BLaER1 (cell line): ENCODE measurements around the gene MIOX.

Experiments used
- H3K27ac ChIP-seq: shearing (Covaris generic); formaldehyde crosslinking; 2 replicates; pipeline ENCODE4 v1.8.1; 2022
- H3K27me3 ChIP-seq: shearing (Covaris generic); formaldehyde crosslinking; 2 replicates; pipeline ENCODE4 v1.8.1; 2022
- H3K36me3 ChIP-seq: shearing (Covaris generic); formaldehyde crosslinking; 2 replicates; pipeline ENCODE4 v1.8.1; 2022
- H3K4me1 ChIP-seq: shearing (Covaris generic); formaldehyde crosslinking; 2 replicates; pipeline ENCODE4 v1.8.1; 2022
- H3K4me2 ChIP-seq: shearing (Covaris generic); formaldehyde crosslinking; 2 replicates; pipeline ENCODE4 v1.8.1; 2022
- H3K4me3 ChIP-seq: shearing (Covaris generic); formaldehyde crosslinking; 2 replicates; pipeline ENCODE4 v1.8.1; 2022
- H3K9ac ChIP-seq: shearing (Covaris generic); formaldehyde crosslinking; 2 replicates; pipeline ENCODE4 v1.8.1; 2022
- H3K9me3 ChIP-seq: shearing (Covaris generic); formaldehyde crosslinking; 2 replicates; pipeline ENCODE4 v1.8.1; 2022
- H4K20me1 ChIP-seq: shearing (Covaris generic); formaldehyde crosslinking; 2 replicates; pipeline ENCODE4 v1.8.1; 2022
- Cebpa-rat ChIP-seq: shearing (Covaris generic); IDR thresholded peaks from 2 replicates; pipeline ENCODE4 v1.8.1; 2022

MIOX gene

DNA sequence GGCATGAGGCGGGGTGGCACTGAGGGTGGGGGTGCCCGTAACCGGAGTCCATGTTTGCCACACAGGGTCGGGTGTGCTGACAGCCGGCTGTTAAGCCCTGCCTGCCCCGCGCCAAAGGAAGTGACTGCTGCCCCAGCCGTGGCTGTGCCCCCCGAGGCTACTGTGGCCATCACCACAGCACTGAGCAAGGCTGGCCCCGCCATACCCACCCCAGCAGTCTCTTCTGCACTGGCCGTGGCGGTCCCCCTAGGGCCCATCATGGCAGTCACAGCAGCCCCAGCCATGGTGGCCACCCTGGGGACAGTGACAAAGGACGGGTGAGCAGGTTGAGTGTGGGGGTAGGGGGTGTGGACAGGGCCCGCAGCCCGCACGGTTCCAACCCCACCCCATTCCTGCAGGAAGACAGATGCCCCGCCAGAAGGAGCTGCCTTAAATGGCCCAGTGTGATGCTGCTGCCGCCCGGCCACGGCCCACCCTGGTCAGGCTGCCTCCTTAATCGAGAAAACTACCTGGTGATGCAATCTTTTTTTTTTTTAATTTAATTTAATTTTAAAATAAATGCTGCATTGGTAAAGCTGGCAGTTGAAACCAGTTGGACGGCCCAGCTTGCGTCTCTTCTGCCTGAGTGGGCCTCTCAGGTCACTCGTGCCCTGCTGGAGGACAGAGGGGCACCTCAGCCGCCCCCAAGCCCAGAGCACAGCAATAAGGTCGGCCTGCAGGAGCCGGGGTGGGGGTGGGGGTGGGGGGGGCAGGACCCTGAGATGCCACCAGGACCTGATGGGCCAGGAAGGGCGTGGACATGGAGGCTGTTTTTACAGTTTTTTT, 42.6 kb upstream of the MIOX start:
- peaks cover 90% of the 10 kb centered on the region for H3K4me1 ChIP-seq
- H3K4me3 ChIP-seq, result no peak overlapping the region
- H3K27ac ChIP-seq, result peak overlapping the region; percentile 85
- H3K36me3 ChIP-seq, result peaks cover 72% of the 10 kb centered on the region
- peaks cover 19% of the 10 kb centered on the region for H4K20me1 ChIP-seq
- H3K9me3 ChIP-seq, result no peaks in the 10 kb centered on the region
- 0 out of 2 replicates have a peak, but pooled peaks have one; percentile 45 for TF ChIP-seq Cebpa-rat
- H3K4me2 ChIP-seq, result peak overlapping the region; percentile 96
- no peaks in the 10 kb centered on the region for H3K27me3 ChIP-seq
- H3K9ac ChIP-seq, result peak overlapping the region; percentile 15; the same call in 1 of the 2 replicates

GRCh38 chr22:50444663-50445062, 42.0 kb upstream of the MIOX start:
- TF ChIP-seq Cebpa-rat, result no peak
- H3K36me3 ChIP-seq, result peaks cover 68% of the 10 kb centered on the region

DNA sequence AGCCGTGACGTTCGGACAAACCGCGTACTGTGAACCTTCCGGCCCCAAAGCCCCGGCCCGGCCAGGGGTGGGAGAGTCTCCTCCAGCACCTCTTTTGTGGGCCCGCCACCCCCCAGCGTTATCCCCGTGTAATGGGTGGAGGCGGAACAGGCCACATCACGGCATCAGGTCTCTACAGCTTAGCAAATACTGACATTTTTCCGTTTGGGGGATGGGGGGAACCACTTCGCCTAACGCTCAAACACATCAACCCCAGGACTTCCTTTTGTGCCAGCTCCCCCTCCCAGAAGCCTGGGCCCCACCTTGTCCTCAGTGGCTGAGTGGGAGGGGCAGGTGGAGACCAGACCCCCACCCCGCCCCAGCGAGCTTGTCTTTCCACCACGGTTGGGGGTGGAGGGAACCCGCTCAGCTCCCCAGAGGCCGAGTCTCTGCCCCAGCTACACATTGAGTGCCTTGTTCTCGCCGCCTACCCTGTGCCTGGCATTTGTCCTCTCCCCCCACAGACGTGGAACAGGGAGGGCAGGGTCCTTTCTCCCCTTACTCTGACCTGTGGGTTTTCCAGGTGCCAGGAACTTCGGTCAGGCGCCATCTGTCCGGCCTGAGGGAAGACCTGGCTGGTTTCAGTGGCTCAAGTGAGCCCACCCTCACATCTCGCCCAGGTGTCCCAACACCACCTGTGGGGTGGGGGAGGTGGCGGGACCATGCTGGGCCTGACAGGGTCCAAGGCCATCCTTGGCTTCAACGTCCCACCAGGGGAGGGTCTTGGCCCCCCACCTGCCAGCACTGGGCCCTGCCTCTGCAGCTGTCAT, 41.4 kb upstream of the MIOX start:
- H4K20me1 ChIP-seq, result peaks cover 20% of the 10 kb centered on the region
- no peaks in the 10 kb centered on the region for H3K9me3 ChIP-seq
- no peak for TF ChIP-seq Cebpa-rat
- peaks cover 90% of the 10 kb centered on the region for H3K4me1 ChIP-seq
- H3K4me2 ChIP-seq, result peak overlapping the region; percentile 96
- peaks cover 68% of the 10 kb centered on the region for H3K36me3 ChIP-seq
- peak overlapping the region; percentile 76 for H3K9ac ChIP-seq
- H3K27me3 ChIP-seq, result no peaks in the 10 kb centered on the region
- peak overlapping the region; percentile 85 for H3K27ac ChIP-seq
- peak overlapping the region; percentile 48 for H3K4me3 ChIP-seq

More at GRCh38 chr22:50444663-50445062, 42.0 kb upstream of the MIOX start:
- H3K4me3 ChIP-seq, result peak overlapping the region; percentile 48
- H3K4me1 ChIP-seq, result peaks cover 90% of the 10 kb centered on the region
- H3K9me3 ChIP-seq, result no peaks in the 10 kb centered on the region
- peaks cover 14% of the 10 kb centered on the region for H4K20me1 ChIP-seq
- H3K27ac ChIP-seq, result peak overlapping the region; percentile 85
- H3K4me2 ChIP-seq, result peak overlapping the region; percentile 96
- H3K9ac ChIP-seq, result peak overlapping the region; percentile 76
- H3K27me3 ChIP-seq, result no peaks in the 10 kb centered on the region

- no peak for TF ChIP-seq Cebpa-rat
- peak overlapping the region; percentile 76 for H3K9ac ChIP-seq
- H3K27ac ChIP-seq, result peak overlapping the region; percentile 85
- H3K27me3 ChIP-seq, result no peaks in the 10 kb centered on the region
- H3K9me3 ChIP-seq, result no peaks in the 10 kb centered on the region
- peak overlapping the region; percentile 96 for H3K4me2 ChIP-seq
- peak overlapping the region; percentile 48 for H3K4me3 ChIP-seq
- peaks cover 25% of the 10 kb centered on the region for H4K20me1 ChIP-seq
- H3K36me3 ChIP-seq, result peaks cover 68% of the 10 kb centered on the region
- peaks cover 88% of the 10 kb centered on the region for H3K4me1 ChIP-seq
These were observed 40.6 kb upstream of the MIOX start for GRCh38 chr22:50445880-50446707.

- peaks cover 25% of the 10 kb centered on the region for H4K20me1 ChIP-seq
- no peak for TF ChIP-seq Cebpa-rat
- H3K4me1 ChIP-seq, result peaks cover 79% of the 10 kb centered on the region
- H3K27me3 ChIP-seq, result no peaks in the 10 kb centered on the region
- peak overlapping the region; percentile 96 for H3K4me2 ChIP-seq
- H3K9ac ChIP-seq, result 0 out of 2 replicates have a peak overlapping the region, but pooled peaks have one; percentile 76
- H3K27ac ChIP-seq, result 0 out of 2 replicates have a peak overlapping the region, but pooled peaks have one; percentile 85
- peaks cover 68% of the 10 kb centered on the region for H3K36me3 ChIP-seq
- H3K9me3 ChIP-seq, result no peaks in the 10 kb centered on the region
- H3K4me3 ChIP-seq, result no peak overlapping the region
These were observed 39.7 kb upstream of the MIOX start for GRCh38 chr22:50446708-50447575.

DNA sequence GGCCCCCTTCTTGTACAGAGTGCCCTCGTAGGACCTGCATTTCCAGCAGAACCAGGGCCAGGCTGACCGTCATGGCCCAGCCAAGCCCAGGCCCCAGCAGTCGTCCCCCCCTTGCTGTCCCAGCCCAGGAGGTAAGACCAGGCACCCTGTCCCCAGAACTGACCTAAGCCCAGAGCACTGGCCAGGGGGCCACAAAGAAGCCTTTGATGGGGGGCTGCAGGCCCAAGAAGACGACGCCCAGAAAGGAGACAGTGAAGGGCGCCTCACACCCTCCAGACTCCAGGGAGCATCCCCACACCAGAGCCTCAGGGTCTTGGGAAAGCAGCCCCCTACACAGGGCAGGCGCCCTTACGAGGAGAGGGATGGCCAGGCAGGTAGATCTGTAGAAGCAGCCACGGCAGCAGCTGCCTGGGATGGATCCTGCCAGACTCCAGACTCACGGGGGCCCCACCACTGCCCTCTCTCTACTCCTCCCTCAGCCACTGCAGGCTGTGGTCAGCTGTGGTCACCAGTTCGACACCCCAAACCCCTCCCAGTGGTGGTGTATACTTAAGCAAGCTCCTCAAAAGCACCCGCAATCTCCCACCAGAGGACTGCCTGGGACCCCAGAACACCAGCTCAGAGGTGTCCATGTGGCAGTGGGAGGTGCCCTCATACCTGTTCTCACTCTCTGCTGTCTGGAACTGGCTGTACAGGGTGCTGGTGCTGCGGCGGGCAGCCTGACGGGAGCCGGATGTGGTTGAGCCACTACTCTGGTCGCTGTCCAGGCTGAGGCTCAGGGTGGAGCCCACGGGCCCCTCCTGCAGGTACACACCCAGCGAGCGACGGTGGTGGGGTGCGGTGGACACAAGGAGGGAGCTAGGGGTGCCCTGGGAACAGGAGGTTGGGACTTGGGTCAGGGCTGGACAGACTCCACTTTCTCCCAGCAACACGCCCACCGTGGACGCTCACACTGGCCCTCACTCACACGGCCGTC, 38.8 kb upstream of the MIOX start:
- peak overlapping the region; percentile 75 for H3K27ac ChIP-seq
- peaks cover 25% of the 10 kb centered on the region for H4K20me1 ChIP-seq
- no peak overlapping the region for H3K4me3 ChIP-seq
- H3K36me3 ChIP-seq, result peaks cover 74% of the 10 kb centered on the region
- H3K9ac ChIP-seq, result no peak overlapping the region
- H3K4me2 ChIP-seq, result peak overlapping the region; percentile 77; the same call in 1 of the 2 replicates
- H3K4me1 ChIP-seq, result peaks cover 74% of the 10 kb centered on the region
- H3K27me3 ChIP-seq, result no peaks in the 10 kb centered on the region
- no peaks in the 10 kb centered on the region for H3K9me3 ChIP-seq
- TF ChIP-seq Cebpa-rat, result no peak

DNA sequence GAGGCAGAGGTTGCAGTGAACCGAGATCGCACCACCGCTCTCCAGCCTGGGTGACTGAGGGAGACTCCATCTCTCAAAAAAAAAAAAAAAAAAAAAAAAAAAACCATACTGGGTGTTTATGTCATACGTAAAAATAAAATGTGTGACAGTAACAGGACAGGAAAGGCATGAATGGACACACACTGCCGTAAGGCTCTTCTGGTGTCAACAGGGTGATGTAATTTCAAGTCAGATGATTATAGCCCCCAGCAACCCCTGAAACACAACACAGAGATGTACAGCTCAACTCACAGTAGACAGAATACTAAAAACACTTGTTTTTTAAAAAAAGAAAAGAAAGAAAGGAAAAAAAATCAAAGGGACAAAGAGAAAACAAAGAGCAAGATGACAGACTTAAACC, 34.0 kb upstream of the MIOX start:
- TF ChIP-seq Cebpa-rat, result no peak
- peaks cover 32% of the 10 kb centered on the region for H3K4me1 ChIP-seq
- no peak overlapping the region for H3K4me3 ChIP-seq
- no peak overlapping the region for H3K4me2 ChIP-seq
- H3K27me3 ChIP-seq, result no peaks in the 10 kb centered on the region
- peaks cover 53% of the 10 kb centered on the region for H4K20me1 ChIP-seq
- no peak overlapping the region for H3K27ac ChIP-seq
- H3K9ac ChIP-seq, result no peak overlapping the region
- H3K36me3 ChIP-seq, result peaks cover 94% of the 10 kb centered on the region
- no peaks in the 10 kb centered on the region for H3K9me3 ChIP-seq
